GM19468 (cell line): Measurements from ENCODE around the gene AMIGO2.
"Not testable (repeated sequence)": the region's sequence is repeated elsewhere in the genome, so short reads cannot be mapped to it uniquely, and the experiment has no call there.

Experiments
- ATAC-seq: cut with Tn5 transposase; IDR thresholded peaks from one replicate; pipeline ENCODE4 v1.9.1; 2021; ENCODE audit warnings: mild to moderate bottlenecking, moderate library complexity, moderate number of reproducible peaks; ENCODE audit not compliant: unreplicated experiment; ENCODE audit errors: extremely low read depth

The AMIGO2 gene

GRCh38 chr12:47075192-47076084, 4.3 kb downstream of the AMIGO2 start:
- ATAC-seq = no peak

GRCh38 chr12:47074757-47075156, 5.0 kb downstream of the AMIGO2 start:
- no peak for ATAC-seq

DNA sequence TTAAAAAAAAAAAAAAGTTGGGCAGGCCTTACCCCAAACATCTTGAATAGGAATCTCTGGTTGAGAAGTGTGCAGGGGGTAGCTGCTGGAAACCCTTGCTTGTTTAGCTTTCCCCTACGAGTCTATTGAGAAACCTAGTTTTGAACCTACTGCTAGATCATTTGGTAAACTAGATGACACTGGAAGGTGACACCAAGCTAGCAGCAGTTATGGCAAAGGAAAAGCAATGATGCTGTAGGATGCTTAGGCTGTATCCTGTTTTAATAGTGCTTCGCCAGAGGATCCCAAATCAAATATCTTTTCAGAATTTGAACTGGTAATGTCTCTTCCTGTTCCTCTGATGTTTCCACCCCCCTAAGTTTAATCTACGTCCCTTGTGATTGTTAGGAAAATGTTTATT, 5.8 kb downstream of the AMIGO2 start:
- no peak for ATAC-seq

GRCh38 chr12:47071241-47071852, 8.4 kb downstream of the AMIGO2 start:
- ATAC-seq = no peak

DNA sequence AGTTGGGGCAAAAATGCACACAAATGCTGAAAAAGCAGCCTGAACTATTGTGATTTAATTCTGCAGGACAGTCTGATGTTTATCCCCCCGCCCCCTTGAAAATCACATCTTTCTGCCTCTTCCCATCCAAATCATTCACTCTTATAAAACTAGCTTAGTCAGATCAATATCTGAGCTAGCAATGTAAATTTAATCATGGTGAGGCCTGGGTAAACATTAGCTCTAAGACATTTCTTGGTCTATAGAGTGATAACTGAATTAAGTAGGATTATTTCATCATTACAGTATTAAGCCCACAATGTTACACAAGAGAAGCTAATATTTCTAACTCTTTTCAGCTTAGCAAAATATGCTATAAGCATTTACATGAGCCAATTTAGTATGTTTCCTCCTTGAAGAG, 9.4 kb downstream of the AMIGO2 start:
- no peak for ATAC-seq

- no peak for ATAC-seq
Measured at GRCh38 chr12:47068539-47068938, 11.2 kb downstream of the AMIGO2 start.

DNA sequence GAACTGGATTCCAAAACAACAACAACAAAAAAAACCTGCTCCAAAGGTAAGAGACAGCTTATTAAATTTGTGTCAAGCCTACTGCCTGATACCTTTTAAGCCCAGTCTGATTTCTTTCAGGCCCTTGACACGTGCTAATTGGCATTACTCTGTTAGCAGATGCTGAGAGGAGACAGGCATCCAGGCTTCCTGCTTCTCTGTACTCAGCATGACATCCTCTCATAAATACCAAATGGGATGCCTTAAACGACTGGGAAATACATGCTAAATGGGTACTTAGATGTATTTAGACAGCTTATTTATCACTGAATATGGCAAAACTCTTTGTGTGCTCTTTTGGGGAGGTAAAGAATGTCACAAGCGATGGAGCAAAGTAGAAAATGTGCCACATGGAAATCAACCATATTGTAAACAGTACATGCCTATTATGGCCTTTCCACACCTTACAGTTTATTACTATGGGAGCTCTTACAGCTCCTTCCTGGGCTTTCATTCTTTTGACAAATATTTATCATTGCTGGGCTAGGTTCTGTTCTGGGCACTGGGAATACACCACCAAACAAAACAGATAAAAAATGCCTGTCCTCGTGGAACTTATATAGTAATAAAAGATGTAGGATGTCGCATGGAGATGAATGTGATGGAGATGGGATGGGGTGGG, 11.9 kb downstream of the AMIGO2 start:
- no peak for ATAC-seq

DNA sequence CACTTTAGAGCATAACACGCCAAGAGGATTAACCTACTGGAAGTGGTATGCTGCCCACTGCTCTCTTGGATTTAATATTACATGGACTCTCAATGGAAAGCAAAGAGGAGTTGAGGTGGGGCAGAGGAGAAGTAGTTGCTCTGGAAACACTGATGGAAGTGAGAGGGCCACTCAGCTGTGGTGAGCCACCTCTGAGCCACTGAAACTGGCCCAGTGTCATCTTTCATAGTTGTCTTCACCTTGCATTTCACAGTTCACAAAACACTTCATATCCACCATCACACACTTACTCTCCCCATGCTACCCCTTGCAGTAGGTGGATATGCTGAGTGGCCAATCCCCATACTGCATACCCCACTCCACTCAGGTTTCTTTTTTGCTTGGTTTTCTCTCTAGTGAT, 12.6 kb downstream of the AMIGO2 start:
- ATAC-seq = no peak

DNA sequence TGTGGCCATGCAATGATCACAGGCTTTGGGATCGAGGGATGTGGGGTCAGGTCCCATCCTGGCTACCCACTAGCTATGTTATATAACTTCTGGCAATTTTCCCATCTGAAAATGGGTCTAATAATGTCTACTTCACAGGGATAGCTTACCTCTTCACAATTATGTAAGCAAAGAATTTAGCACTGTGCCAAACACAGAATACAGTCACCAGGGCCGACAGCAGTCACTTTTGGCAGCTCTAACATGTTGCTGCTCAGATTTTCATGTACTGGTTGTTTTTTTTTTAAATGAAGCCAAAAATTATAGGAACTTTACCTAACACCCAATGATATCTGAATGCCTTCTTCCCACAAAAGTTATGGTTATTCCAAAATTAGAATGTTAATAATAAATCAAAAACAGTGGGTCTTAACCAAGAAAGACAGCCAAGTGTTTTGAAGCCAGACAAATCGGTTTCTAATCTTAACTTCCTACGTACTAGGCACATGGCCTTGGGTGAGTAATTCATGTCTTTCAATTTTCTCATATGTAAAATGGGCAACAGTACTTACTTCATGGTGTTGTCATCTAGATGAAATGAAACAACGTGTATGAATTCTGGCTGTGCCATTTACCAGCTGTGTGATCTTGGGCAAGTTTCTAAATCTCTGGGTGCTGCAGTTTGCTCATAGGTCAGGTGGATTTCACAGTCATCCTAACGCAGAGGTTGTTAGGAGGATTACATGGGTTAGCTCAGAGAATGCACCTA, 13.3 kb downstream of the AMIGO2 start:
- no peak for ATAC-seq

- no peak for ATAC-seq
Measured at GRCh38 chr12:47065546-47065945, 14.2 kb downstream of the AMIGO2 start.

- ATAC-seq = not testable (repeated sequence)
Measured at GRCh38 chr12:47058640-47059039, 21.1 kb downstream of the AMIGO2 start.

DNA sequence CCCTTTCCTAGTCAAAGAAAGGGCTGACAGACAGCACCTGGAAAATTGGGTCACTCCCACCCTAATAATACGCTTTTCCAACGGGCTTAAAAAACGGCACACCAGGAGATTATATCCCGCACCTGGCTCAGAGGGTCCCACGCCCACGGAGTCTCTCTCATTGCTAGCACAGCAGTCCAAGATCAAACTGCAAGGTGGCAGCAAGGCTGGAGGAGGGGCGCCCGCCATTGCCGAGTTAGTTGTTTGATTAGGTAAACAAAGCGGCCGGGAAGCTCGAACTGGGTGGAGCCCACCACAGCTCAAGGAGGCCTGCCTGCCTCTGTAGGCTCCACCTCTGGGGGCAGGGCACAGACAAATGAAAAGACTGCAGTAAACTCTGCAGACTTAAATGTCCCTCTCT, 22.8 kb downstream of the AMIGO2 start:
- not testable (repeated sequence) for ATAC-seq

- ATAC-seq = not testable (repeated sequence)
Measured at GRCh38 chr12:47055856-47056255, 23.9 kb downstream of the AMIGO2 start.

- ATAC-seq = no peak
Measured at GRCh38 chr12:47054659-47055058, 25.1 kb downstream of the AMIGO2 start.

- no peak for ATAC-seq
Measured at GRCh38 chr12:47053961-47054360, 25.8 kb downstream of the AMIGO2 start.

- no peak for ATAC-seq
Measured at GRCh38 chr12:47052274-47052673, 27.5 kb downstream of the AMIGO2 start.

DNA sequence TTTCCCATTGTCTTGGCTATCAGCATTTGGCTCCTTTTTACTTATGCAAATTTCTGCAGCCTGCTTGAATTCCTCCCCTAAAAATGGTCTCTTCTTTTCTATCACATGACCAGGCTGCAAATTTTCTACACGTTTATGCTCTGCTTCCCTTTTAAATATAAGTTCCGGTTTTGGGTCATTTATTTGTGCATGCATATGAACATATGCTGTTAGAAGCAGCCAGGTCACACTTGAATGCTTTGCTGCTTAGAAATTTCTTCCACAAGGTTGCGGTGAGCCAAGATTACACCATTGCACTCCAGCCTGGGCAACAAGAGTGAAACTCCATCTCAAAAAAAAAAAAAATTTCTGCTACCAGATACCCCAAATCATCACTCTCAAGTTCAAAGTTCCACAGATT, 28.5 kb downstream of the AMIGO2 start:
- ATAC-seq = not testable (repeated sequence)

- no peak for ATAC-seq
Measured at GRCh38 chr12:47048541-47048940, 31.2 kb downstream of the AMIGO2 start.

DNA sequence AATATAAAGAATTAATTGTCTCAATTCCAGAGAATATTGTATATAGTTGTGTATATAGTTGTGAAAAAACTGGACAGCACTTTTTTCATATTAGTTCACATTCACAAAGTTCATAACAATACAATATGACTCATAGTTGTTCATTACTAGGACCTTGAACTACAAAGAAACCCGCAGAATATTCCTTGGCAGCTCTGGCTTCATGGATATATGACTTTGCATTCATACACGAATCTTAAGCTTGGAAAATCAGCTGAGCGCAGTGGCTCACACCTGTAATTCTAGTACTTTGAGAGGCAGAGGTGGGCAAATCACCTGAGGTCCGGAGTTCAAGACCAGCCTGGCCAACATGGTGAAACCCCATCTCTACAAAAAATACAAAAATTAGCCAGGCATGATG, 38.4 kb downstream of the AMIGO2 start:
- ATAC-seq = no peak

GRCh38 chr12:47039756-47040155, 40.0 kb downstream of the AMIGO2 start:
- ATAC-seq = no peak
